ENCODE measurements around the gene CAMKMT.

CAMKMT gene

DNA sequence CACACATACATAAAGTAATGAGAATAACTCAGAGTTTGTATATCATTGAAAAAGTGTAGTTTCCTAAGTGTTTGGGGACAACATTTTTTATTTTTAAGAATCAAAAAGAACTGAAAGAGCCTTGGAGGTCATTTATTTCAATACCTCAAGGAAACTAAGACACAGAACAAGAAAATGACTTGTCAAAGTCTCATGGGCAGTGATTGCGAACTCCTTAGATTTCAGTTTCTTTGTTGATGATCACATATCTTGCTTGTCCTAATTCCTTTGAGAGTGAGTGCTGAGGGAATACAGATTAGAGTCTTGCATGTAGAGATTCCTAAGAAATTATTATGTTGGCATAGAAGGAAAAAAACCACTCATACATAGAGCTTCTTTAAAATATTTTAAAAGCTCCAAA lies 243.8 kb downstream of the CAMKMT start:
- DNase-seq = no peak

DNA sequence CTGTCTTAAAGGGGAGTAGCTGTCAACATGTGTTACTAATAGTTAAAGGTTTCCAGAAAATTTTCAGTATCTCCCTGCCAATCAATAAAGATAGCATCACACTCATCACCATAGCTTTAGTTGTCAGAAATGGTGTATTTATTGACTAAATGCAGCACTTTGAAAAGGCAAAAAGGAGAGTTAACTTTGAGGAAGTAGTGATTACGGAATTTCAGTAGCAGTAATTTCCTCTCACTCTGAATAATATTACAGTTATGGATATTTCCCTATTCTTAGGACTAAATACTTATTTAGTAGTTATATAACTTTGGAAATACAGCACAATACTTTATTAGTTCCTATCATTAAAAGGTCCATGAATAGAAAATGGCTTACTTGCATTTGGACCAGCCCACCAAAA lies 250.5 kb downstream of the CAMKMT start:
- no peak for DNase-seq

- DNase-seq = no peak
Measured at GRCh38 chr2:44614940-44615339, 253.2 kb downstream of the CAMKMT start.

DNA sequence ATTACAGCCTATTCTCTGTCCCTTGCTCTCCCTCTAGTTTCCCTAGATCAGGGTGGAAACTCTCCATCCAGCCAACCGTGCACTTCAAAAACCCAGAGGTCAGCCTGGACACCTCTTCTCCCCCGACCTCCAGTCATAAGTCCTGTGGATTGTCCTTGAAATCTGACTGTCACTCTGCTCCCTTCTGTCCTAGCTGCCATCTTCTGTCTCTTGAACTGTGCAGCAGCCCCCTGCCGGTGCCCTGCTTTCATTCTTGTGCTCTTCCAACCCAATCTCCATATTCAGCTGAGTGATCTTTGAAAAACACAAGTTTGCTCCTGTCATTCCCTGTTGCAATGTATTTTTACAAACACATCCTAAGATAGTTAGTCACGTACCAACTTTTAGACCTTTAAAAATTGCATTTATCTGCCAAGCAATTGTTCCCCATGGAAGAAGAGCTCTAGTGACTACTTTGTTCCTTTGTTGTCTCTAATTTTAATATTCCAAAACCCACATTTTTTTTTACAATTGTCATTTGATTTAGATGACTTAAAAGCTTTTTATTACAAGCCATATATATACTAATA lies 254.3 kb downstream of the CAMKMT start:
- no peak for DNase-seq

DNA sequence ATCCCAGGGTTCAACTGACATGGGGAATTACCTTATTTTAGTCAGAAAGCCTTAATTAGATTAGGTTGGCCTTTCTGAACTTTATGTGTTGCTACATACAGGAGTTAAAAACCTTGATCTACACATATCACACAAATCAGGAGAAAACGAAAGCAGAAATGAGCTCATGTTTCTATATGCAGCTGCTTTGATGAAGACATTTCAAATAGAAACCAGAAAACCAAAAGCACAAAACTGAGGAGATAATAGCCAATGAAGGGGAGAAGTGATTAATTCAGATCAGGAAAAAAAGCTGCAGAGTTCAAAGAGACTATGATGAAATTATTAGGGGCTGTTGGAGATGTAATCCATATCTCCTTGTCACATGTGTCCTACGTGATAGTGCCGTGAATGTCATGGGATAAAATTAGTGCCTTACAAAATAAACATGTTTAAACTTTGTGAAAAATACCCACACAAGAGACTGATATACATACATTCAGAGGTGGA lies 255.0 kb downstream of the CAMKMT start:
- no peak for DNase-seq

DNA sequence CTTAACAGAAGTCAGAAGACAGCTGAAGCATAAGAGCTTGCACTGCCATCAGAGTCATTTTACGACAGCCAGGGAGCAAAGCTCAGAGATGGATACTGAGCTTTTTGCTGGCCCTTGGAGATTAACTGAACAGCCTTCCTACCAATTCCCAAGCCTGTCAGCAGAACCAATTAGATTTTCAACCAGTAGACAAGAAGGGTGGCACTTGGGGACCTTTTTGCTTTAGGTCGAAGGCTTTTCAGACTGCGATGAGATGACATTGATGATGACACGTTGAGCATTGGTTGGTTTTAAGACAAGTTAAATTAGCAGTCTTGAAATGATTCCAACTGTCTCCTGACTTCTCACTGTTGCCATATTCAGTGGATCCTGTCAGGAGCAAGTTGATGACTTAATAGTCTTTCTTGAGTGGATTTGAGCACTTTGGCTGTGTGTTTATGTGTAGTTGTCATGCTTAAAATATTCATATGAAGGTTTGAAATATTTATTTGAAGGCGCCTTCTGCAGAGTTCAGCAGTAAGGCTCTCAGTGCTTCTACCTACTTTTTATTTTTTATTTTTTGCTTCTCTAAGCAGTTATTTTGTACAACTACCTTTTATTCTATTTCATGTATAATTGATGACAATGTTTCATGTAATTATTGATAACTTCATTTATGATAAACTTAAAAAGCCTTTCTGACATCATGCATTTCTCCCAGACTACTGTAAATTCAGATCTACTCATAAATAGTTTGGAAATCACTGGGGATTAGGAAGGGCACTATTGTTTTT lies 256.7 kb downstream of the CAMKMT start:
- DNase-seq = no peak

- DNase-seq = peak in 1 of 3 experiments; percentile 36
Measured at GRCh38 chr2:44620189-44620990, 258.6 kb downstream of the CAMKMT start.

- peak in 2 of 3 experiments; percentile 10 to 57 for DNase-seq
Measured at GRCh38 chr2:44623622-44624351, 262.0 kb downstream of the CAMKMT start.

DNA sequence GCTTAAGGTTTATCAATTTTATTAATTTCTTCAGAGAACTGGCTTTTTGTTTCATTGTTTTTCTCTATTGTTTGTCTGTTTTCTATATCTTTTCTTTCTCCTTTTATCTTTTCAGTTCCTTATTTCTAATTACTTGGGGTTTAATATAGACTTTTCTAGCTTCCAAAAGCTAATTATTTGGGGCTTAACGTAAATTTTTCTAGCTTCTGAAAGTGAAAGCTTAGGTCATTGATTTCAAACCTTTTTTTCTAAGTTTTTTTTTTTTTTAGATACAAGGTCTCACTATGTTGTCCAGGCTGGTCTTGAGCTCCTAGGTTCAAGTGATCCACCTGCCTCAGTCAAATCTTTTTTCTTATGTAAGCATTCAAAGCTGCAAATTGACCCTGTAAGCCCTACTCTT lies 266.6 kb downstream of the CAMKMT start:
- no peak for DNase-seq

DNA sequence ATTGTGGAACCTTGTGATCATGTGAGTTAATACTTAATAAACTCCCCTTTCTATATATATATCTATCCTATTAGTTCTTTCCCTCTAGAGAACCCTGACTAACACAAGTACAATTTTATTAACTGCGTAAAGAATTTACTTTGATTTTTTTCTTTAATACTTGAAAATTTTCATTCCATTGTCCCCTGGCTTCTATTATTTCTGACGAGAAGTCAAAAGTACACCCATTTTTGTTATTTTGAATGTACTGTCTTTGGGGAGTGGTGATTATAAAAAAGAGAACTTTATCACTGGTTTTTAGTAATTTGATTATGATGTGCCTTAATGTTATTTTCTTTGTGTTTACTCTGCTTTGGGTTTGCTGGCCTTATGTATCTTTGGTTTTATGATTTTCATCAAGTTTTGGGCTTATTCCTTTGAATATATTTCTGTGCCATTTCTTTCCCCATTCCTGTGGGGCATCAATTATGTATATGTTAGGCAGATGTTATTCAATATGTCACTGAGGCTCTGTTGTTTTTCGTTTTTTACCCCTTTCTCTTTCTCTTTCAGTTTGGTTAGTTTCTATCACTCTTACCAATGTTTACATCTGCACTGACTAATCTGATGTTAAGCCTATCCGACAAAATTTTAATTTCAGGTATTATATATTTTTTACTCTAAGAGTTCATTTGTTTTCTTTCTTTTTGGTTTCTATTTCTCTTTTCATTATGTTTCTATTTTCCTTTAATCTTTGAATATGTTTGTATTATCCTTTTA lies 271.4 kb downstream of the CAMKMT start:
- DNase-seq = no peak

GRCh38 chr2:44635725-44636124 lies 274.0 kb downstream of the CAMKMT start:
- DNase-seq = no peak

GRCh38 chr2:44638649-44639048 lies 276.9 kb downstream of the CAMKMT start:
- DNase-seq = peak in 1 of 3 experiments; percentile 52

GRCh38 chr2:44639399-44639798 lies 277.7 kb downstream of the CAMKMT start:
- DNase-seq = no peak

DNA sequence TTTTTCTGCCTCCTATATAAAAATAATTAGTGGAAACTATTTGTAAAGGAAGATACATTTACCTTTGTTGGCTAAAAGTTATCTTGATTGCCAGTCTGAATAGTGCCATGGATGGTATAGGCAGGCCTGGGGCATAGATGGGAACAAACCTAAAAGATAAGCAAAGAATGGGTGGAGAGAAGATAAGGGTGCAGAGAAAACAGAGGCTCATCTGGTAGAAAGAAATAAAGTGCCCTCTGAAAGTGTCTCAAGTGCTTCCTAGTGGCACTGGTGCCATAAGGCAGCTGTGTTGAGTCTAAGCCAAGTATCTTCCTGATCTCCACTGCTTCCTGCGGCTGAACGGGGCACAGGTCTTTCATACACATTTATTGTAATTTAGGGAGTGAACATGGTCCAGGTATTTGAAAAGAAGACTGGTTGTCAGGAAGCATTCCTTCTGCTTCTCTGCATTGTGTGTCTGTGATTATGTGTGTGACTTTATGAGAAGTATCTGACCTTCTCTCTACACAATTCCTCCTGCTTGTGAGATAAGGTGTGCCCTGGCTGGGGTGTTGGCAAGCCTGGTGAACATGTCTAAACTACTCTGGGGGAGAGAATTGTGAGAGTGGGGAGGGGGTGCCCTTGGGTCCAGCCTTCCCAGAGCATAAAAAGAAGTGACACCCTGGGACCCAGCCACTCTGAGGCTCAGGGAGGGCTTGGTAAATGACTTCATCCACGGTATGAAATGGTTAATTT lies 280.5 kb downstream of the CAMKMT start:
- peak; percentile 15 to 49 (median 39) for DNase-seq

- DNase-seq = no peak
Measured at GRCh38 chr2:44645937-44646336, 284.2 kb downstream of the CAMKMT start.

DNA sequence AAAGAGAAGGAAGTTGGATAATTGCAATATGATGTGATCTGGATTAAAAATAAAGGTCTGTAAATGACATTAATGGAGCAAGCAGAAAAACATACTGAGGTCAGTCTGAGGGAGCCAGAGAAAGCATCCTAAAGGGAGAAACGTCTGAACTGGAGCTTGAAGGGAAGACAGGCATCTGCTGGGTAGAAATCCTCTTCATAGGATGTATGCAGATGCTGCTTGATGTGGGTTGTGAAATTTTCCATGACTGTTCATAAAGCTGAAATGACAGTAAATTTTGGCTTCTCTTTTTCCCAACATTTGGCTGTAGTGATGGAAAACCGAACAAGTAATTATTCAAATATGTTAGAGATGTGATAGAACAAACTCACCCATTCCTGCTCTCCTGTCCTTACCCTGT lies 287.6 kb downstream of the CAMKMT start:
- DNase-seq = no peak

- DNase-seq = no peak
Measured at GRCh38 chr2:44650796-44651195, 289.0 kb downstream of the CAMKMT start.

- no peak for DNase-seq
Measured at GRCh38 chr2:44651974-44652373, 290.2 kb downstream of the CAMKMT start.

DNA sequence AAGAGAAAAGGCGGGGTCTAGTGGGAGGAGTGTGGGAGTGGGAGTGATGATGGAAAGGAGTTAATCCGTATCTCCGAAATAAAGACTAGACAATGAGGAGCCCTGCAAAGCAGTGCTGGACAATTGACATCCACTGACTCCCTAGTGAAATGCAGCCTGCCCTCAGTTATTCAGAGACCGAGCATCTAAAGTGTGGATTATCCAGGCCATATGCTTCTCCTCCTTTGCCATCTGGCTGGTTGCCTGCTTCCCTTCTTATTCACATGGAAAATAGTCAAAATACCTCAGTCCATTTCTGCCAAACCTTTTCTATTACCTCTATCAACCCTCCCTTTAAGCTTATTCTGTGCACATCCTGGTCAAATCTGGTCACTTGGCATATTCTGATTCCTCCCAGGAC lies 291.0 kb downstream of the CAMKMT start:
- no peak for DNase-seq

DNA sequence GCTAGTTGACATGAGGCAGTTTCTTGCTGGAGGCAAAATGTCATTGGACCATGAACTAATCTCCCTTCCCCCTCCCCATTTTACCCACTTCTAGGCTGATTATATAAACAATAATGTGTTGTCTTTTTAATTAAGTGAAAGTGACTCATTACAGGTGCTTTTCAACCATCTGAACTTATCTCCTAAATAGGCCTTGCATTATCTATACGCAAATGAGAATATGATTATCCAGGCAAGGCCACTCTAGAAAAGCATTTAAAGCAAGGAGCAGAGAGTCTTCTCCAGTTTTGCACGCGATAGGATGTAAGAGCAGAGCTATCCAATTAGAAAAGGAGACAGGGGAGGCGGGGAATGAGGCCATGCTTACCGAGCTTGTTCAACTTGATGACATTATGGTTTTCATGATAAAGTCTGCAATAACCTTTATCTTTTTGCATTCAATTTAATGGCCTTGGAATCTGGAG lies 293.7 kb downstream of the CAMKMT start:
- peak in 2 of 3 experiments; percentile 89 to 97 for DNase-seq

GRCh38 chr2:44656460-44656859 lies 294.7 kb downstream of the CAMKMT start:
- DNase-seq = peak in 1 of 3 experiments; percentile 22

All from NCI-H1417 (cell line).